Measurements from ENCODE around the gene INPP5D.

INPP5D gene

DNA sequence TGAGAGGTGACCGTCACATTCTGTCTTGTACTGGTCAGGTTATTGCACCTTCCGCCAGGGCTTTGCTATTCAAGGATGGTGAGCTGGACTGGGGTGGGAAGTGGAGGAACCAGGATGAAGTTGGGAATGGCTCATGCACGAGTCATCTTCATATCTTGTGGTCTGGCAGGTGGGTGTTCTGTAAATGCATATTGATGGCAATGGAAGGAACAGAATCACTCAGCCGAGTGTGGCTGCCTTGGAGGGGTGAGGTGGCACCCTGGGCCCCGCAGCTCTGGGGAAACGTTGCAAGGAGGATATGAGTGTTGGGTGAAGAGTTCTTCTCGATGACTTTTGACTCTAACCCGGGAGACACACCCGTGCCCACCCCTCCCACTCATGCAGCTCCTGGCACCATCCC lies 26.5 kb upstream of the INPP5D start:
- no peaks in the 10 kb centered on the region for H3K9me3 ChIP-seq (ENCODE audit: insufficient read depth, low read depth, low read length)
- no peaks in the 10 kb centered on the region for H3K36me3 ChIP-seq (ENCODE audit: insufficient read depth, low read length)
- H3K27ac ChIP-seq (ENCODE audit: low read depth, low read length): no peak overlapping the region
- 89% methylated on average over 9 of the region's 9 CpGs for WGBS
- H3K4me3 ChIP-seq (ENCODE audit: low read length): no peak overlapping the region
- H3K9ac ChIP-seq (ENCODE audit: low read depth, low read length): no peak overlapping the region
- no peaks in the 10 kb centered on the region for H3K4me1 ChIP-seq (ENCODE audit: insufficient read depth, low read length)
- no peaks in the 10 kb centered on the region for H3K27me3 ChIP-seq (ENCODE audit: insufficient read depth, low read length)

DNA sequence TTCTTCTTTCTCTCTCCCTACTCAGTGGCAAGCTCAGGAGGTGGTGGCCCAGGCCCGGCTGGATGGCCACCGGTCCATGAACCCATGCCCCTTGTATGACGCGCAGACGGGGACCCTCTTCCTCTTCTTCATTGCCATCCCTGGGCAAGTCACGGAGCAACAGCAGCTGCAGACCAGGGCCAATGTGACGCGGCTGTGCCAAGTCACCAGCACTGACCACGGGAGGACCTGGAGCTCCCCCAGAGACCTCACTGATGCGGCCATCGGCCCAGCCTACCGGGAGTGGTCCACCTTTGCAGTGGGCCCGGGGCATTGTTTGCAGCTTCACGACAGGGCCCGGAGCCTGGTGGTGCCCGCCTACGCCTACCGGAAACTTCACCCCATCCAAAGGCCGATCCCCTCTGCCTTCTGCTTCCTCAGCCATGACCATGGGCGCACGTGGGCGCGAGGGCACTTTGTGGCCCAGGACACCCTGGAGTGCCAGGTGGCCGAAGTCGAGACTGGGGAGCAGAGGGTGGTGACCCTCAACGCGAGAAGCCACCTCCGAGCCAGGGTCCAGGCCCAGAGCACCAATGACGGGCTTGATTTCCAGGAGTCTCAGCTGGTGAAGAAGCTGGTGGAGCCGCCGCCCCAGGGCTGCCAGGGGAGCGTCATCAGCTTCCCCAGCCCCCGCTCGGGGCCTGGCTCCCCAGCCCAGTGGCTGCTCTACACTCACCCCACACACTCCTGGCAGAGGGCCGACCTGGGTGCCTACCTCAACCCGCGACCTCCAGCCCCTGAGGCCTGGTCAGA lies 25.9 kb upstream of the INPP5D start:
- Histone ChIP-seq H3K36me3 (ENCODE audit: insufficient read depth, low read length) (no peaks in the 10 kb centered on the region), H3K9ac (ENCODE audit: low read depth, low read length) (no peak overlapping the region), H3K9me3 (ENCODE audit: insufficient read depth, low read depth, low read length) (no peaks in the 10 kb centered on the region), H3K27me3 (ENCODE audit: insufficient read depth, low read length) (no peaks in the 10 kb centered on the region), H3K4me3 (ENCODE audit: low read length) (no peak overlapping the region), H3K27ac (ENCODE audit: low read depth, low read length) (no peak overlapping the region), H3K4me1 (ENCODE audit: insufficient read depth, low read length) (no peaks in the 10 kb centered on the region)
- 94% methylated on average over 37 of the region's 37 CpGs for whole genome bisulfite sequencing

DNA sequence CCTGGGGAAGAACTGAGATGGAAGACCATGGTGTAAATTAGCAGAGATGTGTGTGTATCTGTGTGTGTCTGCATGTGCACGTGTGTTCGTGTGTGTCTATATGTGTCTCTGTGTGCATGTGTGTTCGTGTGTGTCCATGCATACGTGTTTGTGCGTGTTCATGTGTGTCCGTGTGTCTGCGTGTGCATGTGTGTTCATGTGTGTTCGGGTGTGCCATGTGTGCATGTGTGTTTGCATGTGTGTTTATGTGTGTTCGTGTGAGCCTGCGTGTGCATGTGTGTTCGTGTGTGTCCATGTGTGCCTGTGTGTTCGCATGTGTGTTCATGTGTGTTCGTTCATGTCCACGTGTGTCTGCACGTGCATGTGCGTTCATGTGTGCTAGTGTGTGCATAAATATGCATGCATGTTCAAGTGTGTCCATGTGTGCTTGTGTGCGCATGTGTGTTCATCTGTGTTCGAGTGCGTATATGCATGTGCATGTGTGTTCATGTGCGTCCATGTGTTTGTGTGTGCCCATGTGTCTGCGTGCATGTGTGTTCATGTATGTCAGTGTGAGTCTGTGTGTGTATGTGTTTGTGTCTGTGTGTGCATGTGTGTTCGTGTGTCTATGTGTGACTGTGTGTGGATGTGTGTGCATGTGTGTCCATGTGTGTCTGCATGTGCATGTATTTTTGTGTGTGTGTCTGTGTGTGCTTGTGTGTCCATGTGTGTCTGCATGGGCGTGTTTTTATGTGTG lies 24.5 kb upstream of the INPP5D start:
- no peaks in the 10 kb centered on the region for H3K36me3 ChIP-seq (ENCODE audit: insufficient read depth, low read length)

DNA sequence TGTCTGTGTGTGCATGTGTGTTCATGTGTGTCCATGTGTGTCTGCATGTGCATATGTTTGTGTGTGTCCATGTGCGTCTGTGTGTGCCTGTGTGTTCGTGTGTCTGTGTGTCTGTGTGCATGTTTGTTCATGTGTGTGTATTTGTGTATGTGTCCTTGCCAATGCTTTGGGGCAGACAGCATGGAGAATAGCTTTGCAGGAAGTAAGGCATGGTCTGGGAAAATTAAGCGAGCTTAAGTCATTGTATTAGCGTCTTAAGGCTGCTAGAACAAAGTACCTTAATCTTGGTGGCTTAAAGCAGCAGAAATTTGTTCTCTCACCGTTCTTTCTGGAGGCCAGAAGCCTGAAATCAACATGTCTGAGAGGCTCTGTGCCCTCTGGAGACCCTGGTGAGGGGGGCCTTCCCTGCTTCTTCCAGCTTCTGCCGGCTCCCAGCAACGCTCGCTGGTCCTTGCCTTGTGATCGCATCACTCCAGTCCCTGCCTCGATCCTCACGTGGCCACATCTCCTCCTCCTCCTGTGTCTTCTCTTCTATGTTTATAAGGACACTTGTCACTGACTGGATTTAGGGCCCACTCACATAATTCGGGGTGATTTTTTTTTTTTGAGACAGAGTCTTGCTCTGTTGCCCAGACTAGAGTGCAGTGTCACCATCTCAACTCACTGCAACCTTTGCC lies 23.8 kb upstream of the INPP5D start:
- H3K4me3 ChIP-seq (ENCODE audit: low read length): no peak overlapping the region
- H3K27me3 ChIP-seq (ENCODE audit: insufficient read depth, low read length): no peaks in the 10 kb centered on the region
- no peaks in the 10 kb centered on the region for H3K9me3 ChIP-seq (ENCODE audit: insufficient read depth, low read depth, low read length)
- H3K4me1 ChIP-seq (ENCODE audit: insufficient read depth, low read length): no peaks in the 10 kb centered on the region
- H3K27ac ChIP-seq (ENCODE audit: low read depth, low read length): no peak overlapping the region
- no peaks in the 10 kb centered on the region for H3K36me3 ChIP-seq (ENCODE audit: insufficient read depth, low read length)
- WGBS: 95% methylated on average over 12 of the region's 12 CpGs
- no peak overlapping the region for H3K9ac ChIP-seq (ENCODE audit: low read depth, low read length)

More for the DNA sequence above, 24.5 kb upstream of the INPP5D start:
- Histone ChIP-seq H3K9me3 (ENCODE audit: insufficient read depth, low read depth, low read length) (no peaks in the 10 kb centered on the region), H3K9ac (ENCODE audit: low read depth, low read length) (no peak overlapping the region), H3K4me1 (ENCODE audit: insufficient read depth, low read length) (no peaks in the 10 kb centered on the region), H3K27ac (ENCODE audit: low read depth, low read length) (no peak overlapping the region), H3K4me3 (ENCODE audit: low read length) (no peak overlapping the region), H3K27me3 (ENCODE audit: insufficient read depth, low read length) (no peaks in the 10 kb centered on the region)
- WGBS: 90% methylated on average over 23 of the region's 23 CpGs

DNA sequence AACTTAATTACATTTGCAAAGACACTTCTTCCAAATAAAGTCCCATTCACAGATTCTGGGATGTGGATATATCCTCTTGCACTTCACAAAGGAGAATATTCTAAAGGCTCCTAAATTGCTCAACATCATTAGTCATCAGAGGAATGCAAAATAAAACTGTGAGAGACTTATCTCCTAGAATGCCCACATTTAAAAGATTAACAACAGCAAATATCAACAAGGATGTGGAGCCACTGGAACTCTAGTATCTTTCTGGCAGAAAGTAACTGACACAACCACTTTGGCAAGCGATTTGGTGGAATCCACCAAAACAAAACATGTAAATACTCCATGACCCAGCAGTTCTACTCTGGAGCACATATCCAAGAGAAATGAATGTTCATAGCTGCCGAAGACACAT lies 23.1 kb upstream of the INPP5D start:
- H3K4me1 ChIP-seq (ENCODE audit: insufficient read depth, low read length): no peaks in the 10 kb centered on the region
- H3K36me3 ChIP-seq (ENCODE audit: insufficient read depth, low read length): no peaks in the 10 kb centered on the region
- no peaks in the 10 kb centered on the region for H3K27me3 ChIP-seq (ENCODE audit: insufficient read depth, low read length)
- H3K9me3 ChIP-seq (ENCODE audit: insufficient read depth, low read depth, low read length): no peaks in the 10 kb centered on the region
- no peak overlapping the region for H3K9ac ChIP-seq (ENCODE audit: low read depth, low read length)
- no peak overlapping the region for H3K4me3 ChIP-seq (ENCODE audit: low read length)
- no peak overlapping the region for H3K27ac ChIP-seq (ENCODE audit: low read depth, low read length)
- 95% methylated on average over 2 of the region's 2 CpGs for WGBS

DNA sequence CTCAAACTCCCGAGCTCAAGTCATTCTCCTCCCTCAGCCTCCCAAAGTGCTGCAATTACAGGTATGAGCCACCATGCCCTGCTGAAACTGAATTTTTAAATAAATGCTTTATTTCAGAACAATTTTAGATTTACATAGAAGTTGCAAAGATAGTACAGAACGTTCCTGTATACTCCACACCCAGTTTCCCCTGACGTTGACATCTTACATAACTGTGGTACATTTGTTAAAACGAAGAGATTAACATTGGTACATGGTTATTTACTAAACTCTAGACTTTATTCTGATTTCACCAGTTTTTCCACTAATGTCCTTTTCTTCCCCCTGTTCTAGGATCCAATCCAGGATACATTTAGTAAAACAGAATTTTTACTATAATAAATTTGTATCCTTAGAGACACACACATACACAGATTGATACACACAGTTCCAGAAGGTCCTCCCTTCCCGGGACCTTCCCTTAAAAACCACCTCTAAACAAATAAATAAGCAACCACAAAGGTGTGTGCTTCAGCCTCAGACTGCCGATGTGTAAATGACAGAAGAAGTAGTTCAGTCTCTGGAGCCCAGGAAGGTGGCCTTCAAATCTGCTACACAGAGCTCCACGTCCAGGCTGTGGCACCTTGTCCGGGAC lies 20.8 kb upstream of the INPP5D start:
- no peak overlapping the region for H3K4me3 ChIP-seq (ENCODE audit: low read length)
- 97% methylated on average over 8 of the region's 8 CpGs for WGBS
- no peak overlapping the region for H3K27ac ChIP-seq (ENCODE audit: low read depth, low read length)
- H3K9me3 ChIP-seq (ENCODE audit: insufficient read depth, low read depth, low read length): no peaks in the 10 kb centered on the region
- H3K36me3 ChIP-seq (ENCODE audit: insufficient read depth, low read length): no peaks in the 10 kb centered on the region
- no peaks in the 10 kb centered on the region for H3K27me3 ChIP-seq (ENCODE audit: insufficient read depth, low read length)
- H3K4me1 ChIP-seq (ENCODE audit: insufficient read depth, low read length): no peaks in the 10 kb centered on the region
- no peak overlapping the region for H3K9ac ChIP-seq (ENCODE audit: low read depth, low read length)

DNA sequence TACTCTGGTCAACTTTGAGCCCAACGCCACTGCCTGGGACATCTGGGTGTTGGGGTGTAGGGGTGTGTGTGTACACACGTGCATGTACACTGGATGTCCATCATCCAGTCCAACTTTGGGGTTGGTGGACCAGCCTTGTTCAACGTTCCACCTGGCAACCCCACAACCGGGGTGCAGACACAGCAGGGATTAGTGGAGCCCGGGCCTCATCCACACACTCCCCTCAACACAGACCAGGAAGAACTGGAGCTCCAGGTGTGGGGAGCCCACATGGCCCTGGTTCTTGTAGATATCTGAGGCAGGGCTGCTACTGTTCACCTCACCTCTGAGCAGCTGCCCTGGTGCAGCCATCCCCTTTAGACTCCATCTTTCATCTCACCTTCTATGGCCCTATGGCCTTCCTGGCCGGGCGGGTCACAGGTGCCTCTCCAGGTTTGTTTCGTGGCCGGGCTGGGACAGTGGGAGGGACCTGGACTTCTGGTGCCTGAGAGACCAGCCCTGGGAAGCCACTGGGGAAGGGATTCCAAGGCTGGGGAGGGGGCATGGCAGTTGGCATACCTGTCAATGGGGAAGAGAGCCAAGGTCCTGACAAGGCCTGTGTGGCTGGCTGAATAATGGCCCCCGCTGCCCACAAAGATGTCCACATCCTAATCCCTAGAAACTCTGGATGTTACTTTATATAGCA lies 20.2 kb upstream of the INPP5D start:
- 92% methylated on average over 9 of the region's 10 CpGs for WGBS
- H3K9me3 ChIP-seq (ENCODE audit: insufficient read depth, low read depth, low read length): no peaks in the 10 kb centered on the region

DNA sequence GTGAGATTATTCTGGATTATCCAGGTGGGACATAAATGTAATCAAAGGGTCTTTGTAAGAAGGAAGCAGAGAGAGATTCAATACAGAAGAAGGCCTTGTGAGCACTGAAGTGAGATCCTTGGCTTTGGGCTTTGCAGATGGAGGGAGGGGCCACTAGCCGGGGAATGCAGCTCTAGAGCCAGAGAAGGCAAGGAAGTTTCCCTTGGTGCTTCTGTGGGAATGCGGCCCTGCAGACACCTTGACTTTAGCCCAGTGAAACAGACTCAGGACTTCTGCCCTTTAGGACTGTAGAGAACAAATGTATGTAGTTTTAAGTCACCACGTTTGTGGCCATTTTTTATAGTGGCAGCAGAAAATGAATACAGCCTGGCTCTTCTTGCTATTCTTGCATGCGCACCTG lies 19.6 kb upstream of the INPP5D start:
- no peaks in the 10 kb centered on the region for H3K27me3 ChIP-seq (ENCODE audit: insufficient read depth, low read length)
- H3K9ac ChIP-seq (ENCODE audit: low read depth, low read length): no peak overlapping the region
- no peaks in the 10 kb centered on the region for H3K9me3 ChIP-seq (ENCODE audit: insufficient read depth, low read depth, low read length)
- no peaks in the 10 kb centered on the region for H3K36me3 ChIP-seq (ENCODE audit: insufficient read depth, low read length)
- H3K4me3 ChIP-seq (ENCODE audit: low read length): no peak overlapping the region
- H3K4me1 ChIP-seq (ENCODE audit: insufficient read depth, low read length): no peaks in the 10 kb centered on the region
- 91% methylated on average over 4 of the region's 4 CpGs for WGBS
- H3K27ac ChIP-seq (ENCODE audit: low read depth, low read length): no peak overlapping the region

More for the DNA sequence above, 20.2 kb upstream of the INPP5D start:
- Histone ChIP-seq H3K36me3 (ENCODE audit: insufficient read depth, low read length) (no peaks in the 10 kb centered on the region), H3K27me3 (ENCODE audit: insufficient read depth, low read length) (no peaks in the 10 kb centered on the region), H3K4me3 (ENCODE audit: low read length) (no peak overlapping the region), H3K9ac (ENCODE audit: low read depth, low read length) (no peak overlapping the region), H3K4me1 (ENCODE audit: insufficient read depth, low read length) (no peaks in the 10 kb centered on the region), H3K27ac (ENCODE audit: low read depth, low read length) (no peak overlapping the region)

DNA sequence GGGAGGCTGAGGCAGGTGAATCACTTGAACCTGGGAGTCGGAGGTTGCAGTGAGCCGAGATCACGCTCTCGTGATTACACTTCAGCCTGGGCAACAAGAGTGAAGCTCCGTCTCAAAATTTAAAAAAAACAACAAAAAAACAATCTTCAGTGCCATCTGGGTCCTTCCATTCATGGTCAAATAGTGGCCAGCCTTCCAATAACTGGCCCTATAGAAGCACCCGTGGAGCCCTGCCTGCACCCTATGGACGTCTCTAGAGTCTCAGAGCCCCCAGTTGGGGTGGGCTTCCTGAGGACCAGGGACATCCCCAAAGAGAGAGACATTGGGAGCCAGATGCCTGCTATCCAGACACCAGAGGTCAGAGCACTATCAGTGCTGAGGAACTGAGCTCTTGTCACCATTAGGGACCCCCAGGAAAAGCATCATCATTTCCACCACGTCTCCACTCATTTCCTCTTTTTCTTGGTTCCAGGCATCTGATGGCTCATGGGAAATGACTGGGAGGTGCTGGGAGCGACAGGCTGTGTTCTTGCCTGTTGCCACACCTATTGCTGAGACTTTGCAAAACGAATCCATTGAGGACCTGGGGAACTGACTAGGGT lies 18.3 kb upstream of the INPP5D start:
- no peak overlapping the region for H3K9ac ChIP-seq (ENCODE audit: low read depth, low read length)
- H3K4me3 ChIP-seq (ENCODE audit: low read length): no peak overlapping the region
- no peak overlapping the region for H3K27ac ChIP-seq (ENCODE audit: low read depth, low read length)
- H3K9me3 ChIP-seq (ENCODE audit: insufficient read depth, low read depth, low read length): no peaks in the 10 kb centered on the region
- WGBS: 92% methylated on average over 10 of the region's 10 CpGs
- no peaks in the 10 kb centered on the region for H3K36me3 ChIP-seq (ENCODE audit: insufficient read depth, low read length)
- no peaks in the 10 kb centered on the region for H3K27me3 ChIP-seq (ENCODE audit: insufficient read depth, low read length)
- no peaks in the 10 kb centered on the region for H3K4me1 ChIP-seq (ENCODE audit: insufficient read depth, low read length)

DNA sequence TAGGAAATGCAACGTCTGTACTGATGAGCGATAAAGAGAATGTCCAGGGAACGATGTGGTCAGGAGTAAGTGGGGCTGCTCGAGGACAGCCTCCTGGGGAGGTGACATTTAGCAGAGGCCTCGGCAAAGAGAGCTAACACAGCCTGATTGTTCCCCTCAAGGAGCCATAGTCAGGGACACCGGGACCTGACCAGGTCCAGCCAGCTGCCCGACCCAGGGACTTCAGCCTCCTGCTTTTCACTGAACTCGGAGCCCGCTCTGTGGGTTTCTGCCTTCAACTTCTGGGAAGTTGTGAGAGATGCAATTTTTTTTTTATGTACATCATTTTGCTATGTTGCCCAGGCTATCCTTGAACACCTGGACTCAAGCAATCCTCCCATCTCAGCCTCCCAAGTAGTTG lies 17.6 kb upstream of the INPP5D start:
- Histone ChIP-seq H3K4me3 (ENCODE audit: low read length) (no peak overlapping the region), H3K27ac (ENCODE audit: low read depth, low read length) (no peak overlapping the region), H3K9me3 (ENCODE audit: insufficient read depth, low read depth, low read length) (no peaks in the 10 kb centered on the region), H3K9ac (ENCODE audit: low read depth, low read length) (no peak overlapping the region), H3K4me1 (ENCODE audit: insufficient read depth, low read length) (no peaks in the 10 kb centered on the region), H3K36me3 (ENCODE audit: insufficient read depth, low read length) (no peaks in the 10 kb centered on the region), H3K27me3 (ENCODE audit: insufficient read depth, low read length) (no peaks in the 10 kb centered on the region)
- 92% methylated on average over 9 of the region's 9 CpGs for WGBS

Measured in HUES64 (cell line).